WI38 (cell line): ENCODE results near the gene PMEPA1.

Experiments used
- H3K4me3 ChIP-seq: 2 replicates; pipeline ENCODE4 v1.5.1; 2011; ENCODE audit warnings: low read depth, mild to moderate bottlenecking, control low read depth, low read length
- TF ChIP-seq, protein P1 (sequence below): IDR thresholded peaks from 2 replicates; pipeline ENCODE4 v1.5.1; 2012; ENCODE audit warnings: low read depth, mild to moderate bottlenecking, control low read depth, low read length

The PMEPA1 gene

DNA sequence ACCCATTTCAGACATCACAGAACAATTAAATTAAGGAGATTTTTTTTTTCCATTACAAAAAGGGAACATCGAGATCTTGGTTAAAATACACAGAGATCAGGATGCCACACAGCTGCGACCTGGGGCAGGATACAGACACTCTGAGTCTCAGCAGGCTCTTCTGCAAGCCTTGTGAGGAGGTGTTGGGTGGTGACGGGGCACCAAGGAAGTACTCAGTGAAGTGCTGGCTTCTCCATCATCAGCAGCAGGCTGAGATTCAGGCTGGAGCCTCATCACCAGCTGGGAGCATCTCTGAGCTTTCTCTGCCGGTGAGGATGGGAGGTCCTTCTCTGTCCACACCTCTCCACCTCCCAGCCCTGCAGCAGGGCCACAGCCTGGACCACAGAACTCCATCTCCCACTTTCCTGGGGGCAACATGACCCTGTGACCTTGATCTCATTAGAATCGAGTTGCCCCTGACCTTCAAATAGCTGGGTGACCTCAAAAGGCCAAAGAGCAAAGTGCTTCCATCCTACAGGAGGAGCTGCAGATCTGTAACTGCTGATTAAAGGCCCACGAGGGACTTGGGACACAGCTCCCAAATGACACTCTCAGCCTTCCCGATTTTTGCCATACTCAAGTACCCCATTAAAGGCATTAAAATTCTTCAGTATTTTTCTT, 16.0 kb downstream of the PMEPA1 start:
- TF ChIP-seq, protein P1, sequence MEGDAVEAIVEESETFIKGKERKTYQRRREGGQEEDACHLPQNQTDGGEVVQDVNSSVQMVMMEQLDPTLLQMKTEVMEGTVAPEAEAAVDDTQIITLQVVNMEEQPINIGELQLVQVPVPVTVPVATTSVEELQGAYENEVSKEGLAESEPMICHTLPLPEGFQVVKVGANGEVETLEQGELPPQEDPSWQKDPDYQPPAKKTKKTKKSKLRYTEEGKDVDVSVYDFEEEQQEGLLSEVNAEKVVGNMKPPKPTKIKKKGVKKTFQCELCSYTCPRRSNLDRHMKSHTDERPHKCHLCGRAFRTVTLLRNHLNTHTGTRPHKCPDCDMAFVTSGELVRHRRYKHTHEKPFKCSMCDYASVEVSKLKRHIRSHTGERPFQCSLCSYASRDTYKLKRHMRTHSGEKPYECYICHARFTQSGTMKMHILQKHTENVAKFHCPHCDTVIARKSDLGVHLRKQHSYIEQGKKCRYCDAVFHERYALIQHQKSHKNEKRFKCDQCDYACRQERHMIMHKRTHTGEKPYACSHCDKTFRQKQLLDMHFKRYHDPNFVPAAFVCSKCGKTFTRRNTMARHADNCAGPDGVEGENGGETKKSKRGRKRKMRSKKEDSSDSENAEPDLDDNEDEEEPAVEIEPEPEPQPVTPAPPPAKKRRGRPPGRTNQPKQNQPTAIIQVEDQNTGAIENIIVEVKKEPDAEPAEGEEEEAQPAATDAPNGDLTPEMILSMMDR = no peak
- no peak overlapping the region for H3K4me3 ChIP-seq

DNA sequence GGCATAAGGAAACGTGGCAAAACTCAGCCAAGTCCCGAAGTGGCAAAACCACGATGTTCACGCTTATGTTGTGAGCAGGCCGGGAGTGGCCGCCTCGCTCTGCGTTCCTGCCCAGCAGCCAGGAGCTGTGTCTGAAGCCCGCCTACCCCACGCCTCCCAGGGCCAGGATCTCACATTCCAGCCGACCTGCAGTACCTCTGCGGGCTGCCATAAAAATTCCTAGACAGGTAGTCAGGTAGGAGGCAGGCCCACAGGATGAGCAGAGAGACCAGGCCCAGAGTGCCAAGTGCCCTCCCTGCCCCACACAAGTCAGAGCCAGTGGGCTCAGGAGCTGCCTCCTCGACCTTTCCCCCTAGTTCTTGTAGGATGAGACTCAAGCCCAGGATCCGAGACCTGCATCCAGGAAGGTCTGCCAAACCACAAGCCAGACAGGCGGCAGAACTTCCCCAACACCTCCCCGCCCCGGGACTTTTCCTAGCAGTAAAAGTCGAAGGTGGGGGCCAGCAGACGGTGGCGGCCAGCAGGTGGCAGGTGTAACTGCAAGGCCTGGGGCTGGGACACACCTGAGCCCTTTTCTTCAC, 16.7 kb downstream of the PMEPA1 start:
- TF ChIP-seq, protein P1 = no peak
- no peak overlapping the region for H3K4me3 ChIP-seq

DNA sequence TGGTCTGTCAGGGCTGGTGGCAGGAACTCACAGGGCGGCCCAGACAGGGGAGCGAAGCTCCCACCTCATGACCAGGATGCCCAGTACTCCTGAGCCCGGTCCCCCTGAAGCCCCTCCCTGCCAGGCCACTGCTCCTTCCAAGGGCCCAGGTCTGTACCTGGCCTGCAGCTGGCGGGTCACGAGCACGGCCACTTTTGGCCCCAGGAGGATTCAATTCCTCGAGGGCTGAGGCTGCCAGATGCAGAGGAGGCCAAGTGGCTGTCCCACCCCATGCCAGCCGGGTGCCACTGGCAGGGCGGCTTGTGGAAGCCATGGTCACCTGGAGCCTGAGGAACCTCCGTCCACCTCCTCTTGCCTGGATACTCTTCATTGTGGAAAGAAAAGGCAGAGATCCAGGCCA, 17.4 kb downstream of the PMEPA1 start:
- TF ChIP-seq, protein P1 = no peak
- H3K4me3 ChIP-seq = no peak overlapping the region

DNA sequence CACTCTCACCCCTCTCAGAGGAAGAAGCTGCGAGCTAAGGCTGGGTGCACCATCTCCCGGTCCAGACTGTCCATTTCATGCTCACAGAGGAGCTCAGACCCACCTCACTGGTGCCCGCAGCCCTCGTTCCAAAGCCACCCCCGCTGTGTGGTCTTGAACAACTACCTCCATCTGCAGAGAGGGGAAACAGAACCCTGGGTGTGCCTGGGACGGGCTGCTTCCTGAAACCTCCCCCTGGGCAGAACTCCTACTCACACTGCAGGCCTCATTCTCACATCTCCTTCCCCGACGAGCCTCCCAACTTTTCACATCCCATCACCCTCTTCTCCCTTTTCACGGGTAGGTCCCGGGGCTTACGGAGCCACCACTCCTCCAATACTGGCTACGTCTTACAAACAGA, 18.1 kb downstream of the PMEPA1 start:
- no peak overlapping the region for H3K4me3 ChIP-seq
- TF ChIP-seq, protein P1 = no peak

DNA sequence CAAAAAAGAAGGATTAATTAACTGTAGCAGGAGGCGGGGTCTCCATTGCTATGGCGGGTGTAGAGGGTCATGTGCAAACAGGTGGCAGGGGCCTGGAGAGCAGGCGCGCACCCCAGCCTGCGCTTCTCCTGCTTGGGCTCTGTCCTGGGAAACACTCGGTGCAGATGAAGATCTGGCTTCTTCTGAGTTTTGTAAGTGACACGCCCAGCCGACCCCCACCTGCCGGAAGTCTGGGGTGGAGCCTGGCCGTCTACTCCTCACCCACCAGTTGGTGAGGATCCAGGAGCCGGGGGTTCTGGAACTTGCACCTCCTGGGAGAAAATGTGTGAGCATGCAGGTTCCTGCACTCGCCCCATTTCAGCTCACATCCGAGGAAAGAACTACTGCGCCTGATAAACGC, 19.3 kb downstream of the PMEPA1 start:
- TF ChIP-seq, protein P1 = no peak
- H3K4me3 ChIP-seq = no peak overlapping the region

- no peak overlapping the region for H3K4me3 ChIP-seq
- TF ChIP-seq, protein P1 = no peak
Observed at GRCh38 chr20:57689745-57690481, 19.9 kb downstream of the PMEPA1 start.

GRCh38 chr20:57688864-57689263, 21.0 kb downstream of the PMEPA1 start:
- no peak overlapping the region for H3K4me3 ChIP-seq
- TF ChIP-seq, protein P1 = no peak
